HG02763 (cell line): ENCODE measurements around the gene NFXL1.

Source experiments
- ATAC-seq: cut with Tn5 transposase; IDR thresholded peaks from one replicate; pipeline ENCODE4 v1.9.1; 2021; ENCODE audit warnings: mild to moderate bottlenecking, moderate library complexity; ENCODE audit not compliant: unreplicated experiment

NFXL1 gene

DNA sequence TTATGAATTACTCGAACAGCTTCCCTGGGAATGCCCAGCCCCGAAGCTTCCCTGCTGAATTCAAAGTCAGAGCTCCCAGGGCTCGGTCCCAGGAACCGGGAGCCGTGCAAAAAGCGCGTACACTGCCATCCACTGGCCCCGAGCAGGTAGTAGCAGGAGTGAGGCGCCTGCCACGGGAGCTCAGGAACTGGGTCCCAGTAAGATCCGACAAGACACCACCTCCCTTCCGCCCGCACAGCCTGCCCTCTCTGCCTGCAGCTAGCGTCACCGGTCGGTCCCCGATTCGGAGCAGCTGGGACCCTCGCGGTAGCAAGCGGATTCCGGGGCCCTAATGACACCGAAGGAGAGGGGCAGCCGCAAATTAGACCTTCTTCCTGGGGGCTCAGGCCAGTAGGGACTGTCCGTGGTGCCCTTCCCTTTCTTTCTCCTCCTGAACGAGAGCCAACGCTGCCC lies 77.7 kb downstream of the NFXL1 start:
- ATAC-seq: peak; percentile 70

DNA sequence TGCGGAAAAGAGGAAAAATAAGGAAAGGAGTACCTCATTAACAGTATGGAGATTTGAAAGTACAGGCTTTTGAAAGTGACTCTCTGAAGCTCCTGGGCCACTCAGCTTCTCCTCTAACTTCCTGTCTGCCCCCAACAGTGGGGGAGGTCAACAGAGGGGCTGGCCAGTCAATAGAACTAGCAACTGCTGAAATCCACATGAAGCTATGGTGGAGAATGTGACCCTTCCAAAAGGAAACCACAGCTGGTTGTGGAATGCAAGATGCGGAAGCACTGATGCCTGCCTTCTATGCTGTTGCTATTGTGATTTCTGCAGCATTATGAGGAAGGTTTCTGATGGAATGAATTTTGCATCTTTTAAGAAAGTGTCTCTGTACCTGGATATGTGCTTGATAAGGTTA lies 78.9 kb downstream of the NFXL1 start:
- ATAC-seq: no peak

DNA sequence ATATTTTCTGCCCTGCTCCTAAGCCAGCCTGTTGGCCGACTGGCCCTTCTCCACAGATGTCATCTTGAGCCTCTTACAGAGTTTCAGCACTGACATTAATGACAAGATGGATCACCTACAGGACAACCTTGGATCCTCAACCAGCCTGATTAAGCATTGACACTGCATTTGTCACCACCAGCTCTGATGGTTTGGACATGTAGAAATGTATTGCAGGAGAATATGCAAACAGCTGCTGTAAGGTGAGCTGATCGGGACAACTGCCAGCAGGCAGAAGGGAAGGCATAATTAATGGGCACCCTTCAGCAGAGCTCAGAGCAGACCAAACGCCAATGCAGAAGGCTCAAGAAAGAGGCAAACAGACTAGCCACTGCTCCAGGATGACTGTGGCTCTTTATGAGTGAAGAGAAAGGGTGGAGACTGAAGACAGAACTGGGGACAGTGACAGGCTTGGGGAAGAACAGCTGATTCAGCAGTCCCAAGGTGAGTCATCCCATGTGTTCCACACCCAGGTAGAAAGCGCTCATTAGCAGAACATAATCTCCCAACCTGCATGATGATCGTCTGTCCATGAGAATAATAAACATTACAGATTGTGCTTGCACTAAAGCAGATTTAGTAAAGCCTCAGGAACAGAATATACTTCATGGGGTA lies 83.2 kb downstream of the NFXL1 start:
- ATAC-seq: no peak

DNA sequence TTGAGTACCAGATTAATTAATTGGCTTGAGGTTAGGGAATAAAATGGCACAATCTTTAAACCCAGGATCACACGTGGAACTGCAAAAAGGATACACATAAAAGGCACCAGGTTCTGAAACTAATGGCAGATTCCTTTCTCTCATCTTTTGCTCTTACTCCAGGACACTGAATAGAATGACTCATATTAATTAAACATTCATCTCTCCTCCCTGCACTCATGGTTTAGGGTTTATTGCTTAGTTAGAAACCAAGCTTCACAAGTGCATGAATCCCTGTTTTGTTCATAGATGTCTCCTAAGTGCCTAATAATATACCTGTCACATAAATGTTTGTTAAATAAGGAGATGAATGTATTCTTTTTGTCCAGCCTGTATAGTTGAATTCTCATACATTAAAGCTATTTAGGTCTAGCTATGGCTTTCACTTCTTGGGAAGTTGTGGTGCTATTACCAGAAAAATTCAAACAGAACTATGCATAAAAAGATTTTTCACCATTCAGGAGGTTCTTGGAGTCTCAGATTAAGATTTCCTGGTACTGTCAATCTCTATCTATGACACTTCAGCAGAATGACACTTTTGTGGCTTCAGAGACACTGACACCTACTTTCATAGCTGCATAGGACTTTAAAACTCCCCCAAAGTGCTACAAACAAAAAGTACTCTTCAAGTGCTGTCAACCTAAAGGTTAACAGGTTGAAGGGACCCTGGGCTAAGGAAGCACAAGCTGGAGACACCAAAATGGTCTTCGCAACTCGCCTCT lies 83.9 kb downstream of the NFXL1 start:
- no peak for ATAC-seq

DNA sequence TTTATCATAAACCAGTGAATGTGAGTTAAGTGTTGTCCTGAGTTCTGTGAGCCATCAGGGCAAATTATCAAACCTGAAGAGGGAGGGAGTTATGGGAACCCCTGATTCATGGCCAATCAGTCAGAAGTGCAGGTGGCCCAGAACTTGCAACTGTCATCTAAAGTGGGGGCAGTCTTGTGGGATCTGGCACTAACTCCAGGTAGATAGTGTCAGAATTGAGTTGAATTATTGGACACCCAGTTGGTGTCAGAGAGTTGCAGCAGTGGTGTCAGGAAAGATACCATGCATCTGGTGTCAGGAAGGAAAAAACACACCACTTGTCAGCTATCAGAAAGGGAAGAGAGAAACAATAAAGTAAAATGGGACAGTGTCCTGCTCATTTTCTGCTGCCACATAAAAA lies 84.9 kb downstream of the NFXL1 start:
- no peak for ATAC-seq

DNA sequence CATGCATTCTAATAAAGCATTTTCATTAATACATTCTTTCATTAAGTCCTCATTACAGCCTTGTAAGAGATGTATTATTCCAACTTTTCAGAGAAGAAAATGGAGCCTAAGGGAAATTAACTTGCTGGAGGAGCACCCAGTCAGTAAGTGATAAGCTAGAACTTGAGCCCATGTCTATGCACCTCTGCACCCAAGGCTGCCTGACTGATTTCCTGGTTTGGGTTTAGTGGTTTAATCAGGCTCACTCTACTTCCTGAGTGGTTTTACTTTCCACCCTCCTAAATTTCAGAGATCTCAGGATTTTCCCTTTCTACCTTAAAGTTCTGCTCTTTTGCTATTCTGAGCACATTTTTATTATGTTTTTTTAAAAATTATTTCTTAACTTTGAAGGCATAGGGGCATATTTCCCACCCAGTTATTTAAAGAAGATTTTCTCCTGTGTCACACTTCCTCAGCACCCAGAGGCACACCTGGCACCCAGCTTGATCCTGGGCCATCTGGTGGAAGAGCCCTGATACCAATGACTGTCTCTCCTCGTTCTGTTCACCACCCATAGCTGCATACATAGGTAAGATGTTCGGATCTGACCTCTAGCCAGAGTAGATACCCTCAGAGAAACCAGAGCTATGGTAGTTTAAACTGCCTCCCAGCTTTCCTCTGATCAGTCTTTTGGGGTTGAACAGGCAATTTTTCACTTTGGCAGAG lies 86.9 kb downstream of the NFXL1 start:
- no peak for ATAC-seq

DNA sequence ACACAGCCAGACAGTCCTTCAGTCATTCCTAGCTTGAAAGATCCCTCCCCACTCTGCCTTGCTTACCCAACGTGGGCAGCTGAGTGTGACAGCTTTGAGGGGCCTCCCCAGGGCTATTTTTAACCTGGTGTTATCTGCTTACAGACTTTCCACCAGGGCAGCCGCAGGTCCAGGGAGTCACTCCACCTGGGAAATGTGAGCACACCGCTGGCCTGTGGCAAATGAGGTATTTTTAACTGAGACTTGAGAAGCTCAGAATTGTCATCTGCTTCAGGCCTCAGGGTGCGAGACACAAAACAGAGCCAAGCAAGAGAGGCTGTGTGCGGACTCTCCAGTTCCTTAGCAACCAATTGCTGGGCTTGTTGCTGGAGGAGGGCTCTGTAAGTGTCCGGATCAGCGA lies 89.5 kb downstream of the NFXL1 start:
- ATAC-seq: peak; percentile 58

DNA sequence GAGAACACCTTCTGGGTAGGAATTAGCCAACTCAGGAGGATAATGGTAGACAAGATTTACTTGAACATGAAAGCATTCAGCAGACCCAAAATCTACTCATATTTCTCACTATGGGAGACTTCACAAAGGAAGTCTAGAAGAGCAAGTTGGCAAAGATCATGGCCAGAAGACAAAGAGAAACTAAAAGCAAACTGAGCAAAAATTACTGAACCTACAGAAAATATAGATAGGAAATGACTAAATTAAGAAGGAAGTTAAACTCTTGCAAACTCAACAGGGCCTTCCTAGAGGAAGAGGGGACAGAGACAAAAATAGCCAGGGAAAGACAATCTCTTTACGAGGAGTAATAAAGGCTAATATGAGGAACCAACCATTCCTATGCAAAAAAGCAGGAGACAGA lies 95.2 kb downstream of the NFXL1 start:
- no peak for ATAC-seq

DNA sequence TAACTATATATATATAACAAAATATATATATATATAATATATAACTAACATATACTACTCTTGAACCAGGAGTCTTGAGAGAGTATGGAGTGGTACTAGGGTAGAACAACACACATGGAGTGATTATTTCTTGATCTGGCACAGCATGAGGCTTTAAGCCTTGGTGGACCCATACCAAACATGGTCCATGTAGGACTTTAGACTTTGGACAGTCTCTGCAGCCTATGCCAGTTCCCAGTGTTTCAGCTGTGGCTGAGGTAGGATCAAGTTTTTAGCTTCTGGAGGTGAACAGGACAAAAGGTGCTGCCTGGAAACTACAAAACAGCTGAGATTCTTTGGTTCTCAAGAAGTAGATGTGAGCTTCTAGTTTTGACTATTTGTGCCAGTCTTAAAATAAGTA lies 97.1 kb downstream of the NFXL1 start:
- ATAC-seq: no peak

DNA sequence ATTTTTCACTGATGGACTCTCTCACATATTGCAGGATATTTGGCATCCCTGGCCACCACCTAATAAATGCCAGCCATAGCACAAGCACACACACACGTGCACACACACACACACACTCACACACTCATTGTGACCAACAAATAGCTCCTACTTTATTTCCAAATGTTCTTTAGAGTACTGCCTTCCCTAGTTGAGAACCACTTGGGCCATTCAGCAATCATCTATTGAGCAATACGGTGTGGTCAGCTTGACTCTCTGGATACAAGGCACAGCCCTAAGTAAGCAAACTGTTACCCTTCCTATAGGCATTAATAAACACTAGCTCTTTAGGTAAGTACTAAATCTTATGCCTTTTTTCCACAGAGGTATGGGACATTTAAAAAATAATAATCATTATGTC lies 97.6 kb downstream of the NFXL1 start:
- ATAC-seq: no peak

DNA sequence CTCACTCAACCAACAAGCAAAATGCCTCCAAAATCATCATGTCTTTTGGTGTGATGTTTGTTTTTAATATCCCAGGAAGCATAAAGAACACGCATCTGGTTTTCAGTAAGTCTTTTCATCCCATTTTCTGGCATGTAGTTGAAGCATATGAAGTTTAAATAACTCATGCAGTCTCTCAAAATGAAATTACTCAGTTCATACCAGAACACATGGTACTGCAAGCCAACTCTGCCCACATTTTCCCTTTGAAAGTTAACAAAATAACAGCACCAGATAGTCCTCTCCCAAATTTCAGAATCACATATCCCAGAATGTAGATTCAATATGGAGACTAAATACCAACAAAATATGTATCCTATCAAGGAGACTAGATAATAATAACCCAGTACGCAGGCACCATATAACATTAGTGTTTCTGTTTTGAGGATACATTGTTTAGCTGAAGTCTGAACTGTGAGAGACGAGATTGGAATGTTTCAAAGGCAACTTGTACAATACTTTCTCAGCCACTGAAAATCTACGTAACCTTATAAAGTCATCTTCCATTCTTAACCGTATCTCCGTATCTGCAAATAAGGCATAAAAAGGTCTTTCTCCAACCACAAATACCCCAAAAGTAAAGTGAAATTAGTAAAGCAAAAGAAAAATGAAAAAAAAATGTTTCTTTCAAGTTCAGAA lies 99.6 kb downstream of the NFXL1 start:
- no peak for ATAC-seq

DNA sequence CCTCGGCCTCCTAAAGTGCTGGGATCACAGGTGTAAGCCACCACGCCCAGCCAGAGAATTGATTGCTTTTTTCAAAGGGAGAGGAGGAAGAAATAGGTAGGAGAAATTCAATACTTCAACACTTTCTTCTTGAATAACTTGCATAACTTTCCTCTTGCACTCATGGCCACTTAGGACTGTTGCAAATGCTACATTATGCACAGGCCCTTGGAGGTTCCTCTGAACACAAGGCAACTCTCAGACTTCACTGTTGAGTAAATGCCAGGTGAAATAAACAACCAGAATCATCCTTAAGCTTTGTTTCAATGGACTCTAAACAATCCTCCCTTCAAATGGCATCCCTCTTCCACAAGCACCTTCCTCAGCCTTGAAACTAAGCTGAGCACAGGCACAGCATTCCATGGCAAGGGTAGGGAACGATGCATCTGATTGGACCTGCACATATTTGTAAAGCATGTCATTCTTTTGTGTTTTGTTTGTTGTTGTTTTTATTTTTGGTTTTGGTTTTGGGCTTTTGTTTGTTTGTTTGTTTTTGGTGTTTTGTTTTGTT lies 104.7 kb downstream of the NFXL1 start:
- no peak for ATAC-seq

DNA sequence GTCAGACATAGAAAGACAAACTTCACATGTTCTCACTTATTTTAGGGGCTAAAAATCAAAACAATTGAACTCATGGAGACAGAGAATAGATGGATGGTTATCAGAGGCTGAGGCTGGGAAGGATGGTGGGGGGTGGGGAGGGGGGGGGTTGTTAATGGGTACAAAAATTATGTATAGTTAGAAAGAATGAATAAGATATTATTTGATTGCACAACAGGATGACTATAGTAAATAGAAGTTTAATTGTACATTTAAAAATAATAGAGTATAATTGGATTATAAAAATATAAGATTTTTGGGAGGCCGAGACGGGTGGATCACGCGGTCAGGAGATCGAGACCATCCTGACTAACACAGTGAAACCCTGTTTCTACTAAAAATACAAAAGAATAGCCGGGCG lies 109.8 kb downstream of the NFXL1 start:
- no peak for ATAC-seq

DNA sequence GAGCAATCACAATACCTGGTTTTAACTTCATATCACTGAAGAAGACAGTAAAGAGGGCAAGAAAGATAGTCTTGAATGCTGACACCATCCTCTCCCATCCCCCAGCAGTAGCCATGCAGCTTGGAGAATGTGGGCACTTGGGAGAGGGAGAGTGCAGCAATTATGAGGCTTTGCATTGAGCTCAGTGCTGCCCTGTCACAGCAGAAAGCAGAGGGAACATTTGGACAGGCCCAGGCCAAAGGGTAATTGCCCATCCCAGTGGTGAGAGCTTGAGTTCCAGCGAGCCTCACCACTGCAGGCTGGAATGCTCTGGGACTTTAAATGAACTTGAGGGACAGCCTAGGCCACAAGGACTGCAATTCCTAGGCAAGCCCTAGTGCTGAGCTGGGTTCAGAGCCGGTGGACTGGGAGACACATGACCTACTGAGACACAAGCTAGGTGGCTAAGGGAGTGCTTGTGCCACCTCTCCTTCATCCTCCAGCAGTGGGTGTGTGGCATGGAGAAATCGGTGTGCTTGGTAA lies 112.8 kb downstream of the NFXL1 start:
- ATAC-seq: no peak

DNA sequence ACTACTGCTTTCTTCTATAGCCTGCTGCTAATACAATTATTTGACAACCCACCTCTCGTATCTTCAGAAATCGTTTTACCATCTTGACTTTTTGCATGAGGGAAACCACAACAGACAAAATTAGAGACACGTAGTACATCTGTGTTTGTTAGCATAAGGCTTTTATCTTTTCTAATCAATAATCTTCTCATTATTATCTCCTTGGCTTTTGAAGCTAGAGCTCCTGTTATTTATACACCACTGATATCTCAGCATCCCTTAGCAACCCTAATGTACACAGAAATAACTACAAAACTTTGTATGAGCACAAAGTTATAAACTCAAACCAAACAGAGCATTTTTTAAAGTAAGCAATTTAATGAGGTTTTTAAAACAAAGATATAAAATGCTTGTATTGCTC lies 116.2 kb downstream of the NFXL1 start:
- ATAC-seq: no peak
